NK-92 (cell line): ENCODE results near the gene HAGHL.

Experiments
- DNase-seq: peaks from one replicate; lab custom pipeline; 2025; ENCODE audit not compliant: unreplicated experiment; lab: John Stamatoyannopoulos, UW

HAGHL gene

DNA sequence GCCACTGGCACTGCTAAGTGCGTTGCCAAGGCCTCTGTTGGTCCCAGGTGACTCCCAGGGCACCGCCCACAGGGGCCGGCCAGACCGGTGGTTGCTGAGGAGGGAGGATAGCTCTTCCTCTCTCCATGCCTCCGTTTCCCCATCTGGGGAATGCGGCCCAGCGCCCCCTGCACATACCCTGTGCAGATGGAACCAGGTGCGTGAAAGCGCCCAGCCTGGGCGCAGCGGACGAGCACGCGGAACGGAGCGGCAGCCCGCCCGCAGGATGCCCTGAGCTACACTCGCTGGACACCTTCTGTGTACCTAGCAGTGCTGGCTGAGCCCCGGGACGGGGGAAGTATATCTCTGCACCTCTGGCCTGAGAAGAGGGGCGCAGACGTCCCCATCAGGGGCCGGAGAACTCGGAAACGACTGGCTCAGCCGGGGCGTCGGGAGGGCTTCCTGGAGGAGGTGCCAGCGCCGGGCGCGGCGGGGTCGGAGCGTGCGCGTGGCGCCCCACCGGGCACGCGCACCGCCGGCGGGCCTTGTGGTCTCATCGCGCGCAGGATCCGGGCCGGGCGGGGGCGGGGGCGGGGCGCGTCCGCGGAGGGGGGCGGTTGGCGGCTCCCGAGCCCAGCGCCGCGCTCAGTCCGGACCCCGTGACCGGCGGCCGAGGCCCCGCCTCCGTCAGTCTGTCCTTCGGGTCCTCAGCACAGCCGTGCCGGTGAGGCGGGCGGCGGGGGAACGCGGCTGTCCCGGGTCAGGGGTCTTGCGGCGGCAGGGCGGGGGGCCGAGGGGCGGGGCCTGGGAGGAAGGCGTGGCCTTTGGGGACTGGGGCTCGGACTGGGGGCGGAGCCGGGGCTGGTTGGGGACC lies at the start of gene HAGHL, which contains the start of gene CCDC78:
Gene HAGHL, plus strand, starts transcription at position 669 of the 853 bp plus-strand sequence. CDS start 404 bp downstream, outside the sequence.
Gene CCDC78, minus strand, starts transcription at position 6 of the 853 bp plus-strand sequence. CDS start 76 bp downstream, outside the sequence.
- DNase-seq, result no peak

DNA sequence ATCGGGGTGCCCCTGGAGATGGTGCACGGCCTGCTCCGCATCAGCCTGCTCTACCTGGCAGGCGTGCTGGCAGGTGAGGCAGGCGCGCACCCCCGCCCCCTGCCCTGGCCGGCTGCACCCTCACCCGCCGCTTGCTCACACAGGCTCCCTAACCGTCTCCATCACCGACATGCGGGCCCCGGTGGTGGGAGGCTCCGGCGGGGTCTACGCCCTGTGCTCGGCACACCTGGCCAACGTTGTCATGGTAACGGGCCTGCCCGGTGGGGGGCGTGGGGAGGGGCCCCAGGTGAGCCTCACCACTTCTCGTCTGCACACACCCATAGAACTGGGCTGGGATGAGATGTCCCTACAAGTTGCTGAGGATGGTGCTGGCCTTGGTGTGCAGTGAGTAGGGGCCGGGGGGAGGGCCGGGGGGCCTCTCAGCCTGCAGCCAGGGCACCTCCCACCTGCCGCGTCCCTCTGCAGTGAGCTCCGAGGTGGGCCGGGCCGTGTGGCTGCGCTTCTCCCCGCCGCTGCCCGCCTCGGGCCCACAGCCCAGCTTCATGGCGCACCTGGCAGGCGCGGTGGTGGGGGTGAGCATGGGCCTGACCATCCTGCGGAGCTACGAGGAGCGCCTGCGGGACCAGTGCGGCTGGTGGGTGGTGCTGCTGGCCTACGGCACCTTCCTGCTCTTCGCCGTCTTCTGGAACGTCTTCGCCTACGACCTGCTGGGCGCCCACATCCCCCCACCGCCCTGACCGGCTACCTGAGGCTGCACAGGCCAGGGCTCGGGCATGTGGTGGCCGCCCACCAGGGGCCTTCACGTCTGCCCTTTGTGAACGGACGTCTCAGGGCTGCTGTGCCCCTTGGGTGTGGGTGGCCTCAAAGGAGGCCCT lies 49.4 kb upstream of the HAGHL start:
- no peak for DNase-seq

DNA sequence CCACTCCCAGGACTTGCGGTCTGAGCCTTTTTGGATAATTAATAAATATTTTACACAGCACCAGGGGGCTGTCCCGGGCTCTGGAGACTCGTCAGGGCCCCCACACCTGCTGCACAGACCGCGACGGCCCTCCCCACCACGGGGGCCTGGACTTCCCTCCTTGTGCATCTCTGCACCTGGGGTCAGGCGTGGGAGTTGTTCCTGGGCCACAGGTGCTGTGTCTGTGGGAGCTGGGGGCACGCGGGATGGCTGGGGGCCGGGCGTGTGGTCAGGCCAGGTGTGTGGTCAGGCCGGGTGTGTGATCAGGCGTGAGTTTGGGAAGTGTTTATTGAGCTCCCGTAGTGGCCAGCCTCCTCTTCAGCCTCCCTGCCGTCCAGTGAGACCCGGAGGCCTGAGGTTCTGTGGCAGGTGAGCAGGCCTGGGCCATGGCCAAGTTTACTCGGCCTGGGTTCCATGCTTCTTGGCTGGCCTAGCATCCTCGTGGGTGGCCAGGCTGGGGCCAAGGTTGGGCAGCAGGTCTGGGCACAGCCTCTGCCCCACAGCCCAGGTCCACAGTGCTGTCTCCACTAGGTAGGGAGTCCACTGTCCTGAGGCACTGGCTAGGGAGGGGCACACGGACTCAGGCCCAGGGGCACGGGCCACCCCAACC lies 48.6 kb upstream of the HAGHL start:
- no peak for DNase-seq

- no peak for DNase-seq
These were observed 47.8 kb upstream of the HAGHL start for GRCh38 chr16:678858-679813.

DNA sequence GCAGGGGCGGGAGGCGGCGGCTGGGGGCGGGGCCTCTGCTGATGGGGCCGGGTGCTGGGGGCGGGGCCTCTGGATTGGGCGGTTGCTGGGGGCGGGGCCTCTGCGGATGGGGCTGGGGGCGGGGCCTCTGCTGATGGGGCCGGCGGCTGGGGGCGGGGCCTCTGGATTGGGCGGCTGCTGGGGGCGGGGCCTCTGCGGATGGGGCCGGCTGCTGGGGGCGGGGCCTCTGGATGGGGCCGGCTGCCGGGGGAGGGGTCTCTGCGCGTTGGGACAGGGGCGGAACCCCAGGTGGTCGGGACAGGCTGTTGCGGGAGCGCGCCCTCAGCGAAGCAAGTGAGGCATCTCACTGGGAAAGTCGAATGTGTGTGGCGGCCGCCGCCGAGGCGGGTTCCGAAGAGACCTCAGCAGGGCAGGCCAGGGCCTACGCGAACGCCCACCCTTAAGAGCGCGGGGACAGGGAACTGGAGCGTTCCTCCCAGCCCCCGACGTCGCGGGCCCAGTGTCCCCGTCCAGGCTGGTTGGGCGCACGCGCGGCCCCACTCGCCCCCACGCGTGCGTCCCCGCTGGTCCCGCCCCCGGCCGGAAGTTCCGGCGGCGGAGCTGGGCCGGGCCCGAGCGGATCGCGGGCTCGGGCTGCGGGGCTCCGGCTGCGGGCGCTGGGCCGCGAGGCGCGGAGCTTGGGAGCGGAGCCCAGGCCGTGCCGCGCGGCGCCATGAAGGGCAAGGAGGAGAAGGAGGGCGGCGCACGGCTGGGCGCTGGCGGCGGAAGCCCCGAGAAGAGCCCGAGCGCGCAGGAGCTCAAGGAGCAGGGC lies 46.9 kb upstream of the HAGHL start, which contains the start of gene STUB1:
Gene STUB1, plus strand, starts transcription at position 597 of the 811 bp plus-strand sequence. Its CDS starts 116 bp downstream, at position 713.
- peak; percentile 35 for DNase-seq

- DNase-seq, result no peak
These were observed 46.3 kb upstream of the HAGHL start for GRCh38 chr16:680625-680945.

GRCh38 chr16:680967-681745 lies 45.8 kb upstream of the HAGHL start:
- DNase-seq, result no peak

DNA sequence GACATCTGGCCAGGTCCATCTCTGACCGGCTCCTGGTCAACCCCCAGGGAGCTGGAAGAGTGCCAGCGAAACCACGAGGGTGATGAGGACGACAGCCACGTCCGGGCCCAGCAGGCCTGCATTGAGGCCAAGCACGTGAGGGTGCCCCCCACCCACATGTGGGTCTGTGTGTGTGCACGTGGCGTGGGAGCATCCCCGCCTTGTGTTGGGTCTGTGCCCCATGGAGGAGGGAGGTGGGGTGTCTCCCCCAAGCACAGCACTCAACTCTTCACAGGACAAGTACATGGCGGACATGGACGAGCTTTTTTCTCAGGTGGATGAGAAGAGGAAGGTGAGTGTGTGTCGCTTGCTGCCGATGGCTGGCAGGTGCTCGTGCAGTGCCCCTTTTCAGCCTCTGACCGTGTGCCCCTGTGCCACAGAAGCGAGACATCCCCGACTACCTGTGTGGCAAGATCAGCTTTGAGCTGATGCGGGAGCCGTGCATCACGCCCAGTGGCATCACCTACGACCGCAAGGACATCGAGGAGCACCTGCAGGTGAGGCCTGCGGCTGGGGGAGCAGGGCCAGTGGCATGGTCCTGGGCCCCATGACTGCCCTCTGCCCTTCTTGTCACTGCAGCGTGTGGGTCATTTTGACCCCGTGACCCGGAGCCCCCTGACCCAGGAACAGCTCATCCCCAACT lies 45.0 kb upstream of the HAGHL start:
- DNase-seq, result no peak

DNA sequence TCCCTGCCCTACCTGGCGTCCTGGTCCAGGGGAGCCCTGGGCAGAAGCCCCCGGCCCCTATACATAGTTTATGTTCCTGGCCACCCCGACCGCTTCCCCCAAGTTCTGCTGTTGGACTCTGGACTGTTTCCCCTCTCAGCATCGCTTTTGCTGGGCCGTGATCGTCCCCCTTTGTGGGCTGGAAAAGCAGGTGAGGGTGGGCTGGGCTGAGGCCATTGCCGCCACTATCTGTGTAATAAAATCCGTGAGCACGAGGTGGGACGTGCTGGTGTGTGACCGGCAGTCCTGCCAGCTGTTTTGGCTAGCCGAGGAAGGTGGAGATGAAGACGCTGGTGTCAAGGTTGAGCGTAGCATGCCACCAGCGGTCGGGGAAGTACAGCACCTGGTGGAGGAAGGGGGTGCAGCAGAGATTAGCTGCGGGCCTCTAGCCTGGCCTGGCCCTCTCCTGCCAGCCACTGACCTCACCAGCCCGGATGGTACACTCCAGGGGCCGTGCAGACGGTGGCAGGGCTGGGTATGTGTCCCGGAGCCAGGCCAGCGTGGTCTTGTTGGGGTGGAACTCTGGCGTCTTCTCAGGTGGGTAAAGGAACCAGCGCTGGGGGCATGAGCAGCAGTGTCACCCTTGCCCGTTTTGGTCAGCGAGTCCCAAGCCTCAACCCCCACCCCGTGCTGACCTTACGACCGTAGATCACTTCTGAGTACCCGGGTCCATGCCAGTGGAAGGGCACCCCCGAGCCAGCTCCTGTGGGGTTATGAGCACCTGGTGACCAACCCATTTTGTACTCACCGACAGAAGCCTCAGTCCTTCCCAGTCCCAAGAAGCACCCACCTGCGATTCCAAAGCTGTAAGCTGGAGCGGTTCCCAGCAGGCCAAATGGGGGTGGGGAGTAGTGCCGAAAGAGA lies 44.2 kb upstream of the HAGHL start:
- DNase-seq, result no peak

- DNase-seq, result no peak
These were observed 43.4 kb upstream of the HAGHL start for GRCh38 chr16:683396-684070.

- DNase-seq, result peak; percentile 71
These were observed 42.7 kb upstream of the HAGHL start, which contains the start of gene JMJD8 for GRCh38 chr16:684071-684794. JMJD8 (minus strand) TSS chr16:684334; CDS start chr16:684319, 15 bp downstream.

DNA sequence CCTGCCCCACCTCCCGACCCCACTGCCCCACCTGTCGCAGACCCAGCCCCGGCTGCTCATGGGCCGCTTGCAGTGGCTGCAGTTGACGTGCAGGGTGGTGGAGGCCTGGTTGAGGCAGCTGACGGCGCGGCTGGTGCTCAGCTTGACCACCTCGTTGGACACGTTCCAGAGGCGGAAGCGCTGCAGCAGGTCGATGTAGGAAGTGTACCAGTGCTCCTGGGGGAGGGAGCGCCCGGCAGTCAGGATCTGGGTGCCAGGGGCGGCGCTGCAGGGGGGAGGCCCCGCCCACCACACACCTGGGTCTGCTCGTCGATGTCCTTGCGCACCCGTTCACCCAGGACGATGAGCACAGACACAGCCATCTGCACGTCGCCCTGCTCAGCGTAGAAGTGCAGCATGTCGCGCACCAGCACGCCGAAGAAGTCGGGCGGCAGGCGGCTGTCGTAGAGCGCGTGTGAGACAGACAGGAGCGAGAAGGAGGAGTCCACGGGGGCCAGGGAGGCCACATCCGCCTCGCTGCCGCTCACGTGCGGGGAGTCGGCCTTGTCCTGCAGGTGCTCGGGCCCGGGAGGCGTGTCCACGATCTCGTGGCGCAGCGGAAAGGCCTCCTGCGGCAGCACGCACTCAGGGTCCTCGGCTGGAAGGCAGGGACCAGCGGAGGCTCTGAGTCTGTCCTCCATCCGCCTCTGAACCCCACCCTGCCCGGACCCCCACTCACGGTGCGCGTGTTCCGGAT lies 41.8 kb upstream of the HAGHL start:
- DNase-seq, result no peak

GRCh38 chr16:685967-686366 lies 40.9 kb upstream of the HAGHL start:
- no peak for DNase-seq

DNA sequence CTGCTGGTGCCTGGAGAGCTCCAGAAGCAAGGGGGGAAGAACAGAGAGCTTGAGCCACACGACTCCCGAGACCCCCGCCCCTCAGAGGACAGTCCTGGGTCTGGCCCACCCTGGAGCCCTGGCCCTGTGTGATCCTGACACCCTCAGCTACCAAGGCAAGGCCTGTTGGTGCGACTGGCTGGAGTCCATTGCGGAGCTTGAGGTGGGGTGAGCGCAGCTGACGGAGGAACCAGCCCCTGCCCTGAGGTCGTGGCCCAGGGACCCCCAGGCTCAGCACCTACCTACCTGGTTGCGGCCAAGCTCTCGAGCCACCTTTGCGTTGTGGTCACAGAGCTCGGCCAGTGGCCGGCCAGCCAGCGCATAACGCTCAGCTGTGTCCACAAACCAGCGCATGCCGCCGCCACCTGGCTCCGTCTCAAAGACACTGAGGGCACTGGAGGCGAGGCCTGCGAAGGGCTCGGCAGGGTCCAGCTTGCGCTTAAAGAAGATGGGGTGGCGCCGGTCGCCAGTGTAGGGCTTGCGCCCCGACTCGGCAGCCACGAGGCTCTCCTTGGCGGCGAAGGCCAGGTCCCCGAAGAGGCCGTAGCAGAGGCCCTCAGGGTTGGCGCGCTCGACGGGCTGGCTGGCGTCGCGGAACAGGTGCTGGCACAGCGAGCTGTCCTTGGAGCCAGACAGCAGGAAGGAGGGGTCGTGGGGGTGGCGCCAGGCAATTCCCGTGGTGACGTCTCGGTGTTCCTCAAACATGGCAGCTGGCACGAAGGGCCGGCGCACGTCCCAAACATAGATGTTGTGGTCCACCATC lies 40.2 kb upstream of the HAGHL start:
- no peak for DNase-seq
